Measurements from ENCODE around the gene SLCO2A1.

The SLCO2A1 gene

DNA sequence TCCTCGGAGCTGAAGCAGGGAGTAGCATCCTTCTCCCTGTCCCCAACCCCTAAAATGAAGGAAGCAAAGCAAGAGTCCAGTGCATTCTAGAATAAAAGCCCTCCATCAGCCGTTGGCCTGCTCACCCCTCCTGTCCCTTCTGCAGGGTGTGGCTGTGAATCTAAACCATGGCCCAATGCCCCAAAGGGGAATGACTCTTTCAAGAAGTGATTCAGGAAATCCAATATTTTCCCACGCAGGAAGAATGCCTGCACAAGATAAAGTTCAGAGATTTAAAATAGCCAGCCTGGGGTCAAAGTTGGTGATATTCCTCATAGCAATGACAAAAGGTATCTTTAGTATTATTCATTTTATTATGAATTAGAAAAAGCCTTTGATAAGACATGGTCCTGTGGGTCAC is 38.5 kb downstream of the SLCO2A1 start:
- DNase-seq (ENCODE audit: extremely low read depth, low read depth) = no peak
- TF ChIP-seq, protein P1, sequence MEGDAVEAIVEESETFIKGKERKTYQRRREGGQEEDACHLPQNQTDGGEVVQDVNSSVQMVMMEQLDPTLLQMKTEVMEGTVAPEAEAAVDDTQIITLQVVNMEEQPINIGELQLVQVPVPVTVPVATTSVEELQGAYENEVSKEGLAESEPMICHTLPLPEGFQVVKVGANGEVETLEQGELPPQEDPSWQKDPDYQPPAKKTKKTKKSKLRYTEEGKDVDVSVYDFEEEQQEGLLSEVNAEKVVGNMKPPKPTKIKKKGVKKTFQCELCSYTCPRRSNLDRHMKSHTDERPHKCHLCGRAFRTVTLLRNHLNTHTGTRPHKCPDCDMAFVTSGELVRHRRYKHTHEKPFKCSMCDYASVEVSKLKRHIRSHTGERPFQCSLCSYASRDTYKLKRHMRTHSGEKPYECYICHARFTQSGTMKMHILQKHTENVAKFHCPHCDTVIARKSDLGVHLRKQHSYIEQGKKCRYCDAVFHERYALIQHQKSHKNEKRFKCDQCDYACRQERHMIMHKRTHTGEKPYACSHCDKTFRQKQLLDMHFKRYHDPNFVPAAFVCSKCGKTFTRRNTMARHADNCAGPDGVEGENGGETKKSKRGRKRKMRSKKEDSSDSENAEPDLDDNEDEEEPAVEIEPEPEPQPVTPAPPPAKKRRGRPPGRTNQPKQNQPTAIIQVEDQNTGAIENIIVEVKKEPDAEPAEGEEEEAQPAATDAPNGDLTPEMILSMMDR (IDR thresholded peaks at IDR 0.05; ENCODE audit: low read depth, low read length, missing control alignments) = no peak
- no peak overlapping the region for H3K4me3 ChIP-seq (replicated peaks; ENCODE audit: low read depth, low read length)

DNA sequence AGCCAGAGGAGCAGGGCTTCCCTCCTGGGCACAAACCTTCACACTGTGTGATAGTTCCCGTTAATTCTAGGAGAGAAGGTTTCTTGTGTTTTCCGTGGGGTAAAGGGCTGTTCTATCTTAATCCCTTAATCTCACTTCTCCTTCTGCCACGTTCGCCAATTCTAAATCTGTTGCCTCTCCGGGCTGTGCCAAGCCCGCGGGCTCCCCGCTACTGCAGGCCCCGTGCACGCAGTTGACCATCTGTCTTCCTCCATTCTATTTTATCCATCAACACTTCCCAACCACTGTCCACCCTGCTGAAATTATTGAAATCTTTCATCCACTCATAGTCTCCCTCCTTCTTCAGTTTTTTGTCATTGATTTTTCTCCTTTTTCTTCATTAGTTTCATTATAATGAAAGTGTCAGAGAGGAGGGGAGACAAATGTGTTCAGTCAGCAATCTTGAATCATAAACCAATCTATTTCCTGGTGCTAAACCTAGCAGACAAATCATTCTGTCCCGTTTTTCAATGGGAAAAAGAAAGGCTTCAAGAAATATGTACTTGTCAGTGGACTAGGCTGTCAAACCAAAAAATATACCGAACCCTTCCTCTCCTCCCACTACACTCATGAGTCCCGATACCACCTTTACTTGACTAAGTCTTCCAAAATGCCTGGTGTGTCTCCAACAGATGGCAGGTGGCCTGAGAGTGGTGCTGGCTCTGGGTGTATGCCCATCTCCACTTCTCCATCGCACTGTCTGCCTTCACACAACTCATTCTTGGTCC is 39.6 kb downstream of the SLCO2A1 start:
- no peak overlapping the region for H3K4me3 ChIP-seq (replicated peaks; ENCODE audit: low read depth, low read length)
- TF ChIP-seq, protein P1 (IDR thresholded peaks at IDR 0.05; ENCODE audit: low read depth, low read length, missing control alignments) = no peak
- DNase-seq (ENCODE audit: extremely low read depth, low read depth) = no peak

DNA sequence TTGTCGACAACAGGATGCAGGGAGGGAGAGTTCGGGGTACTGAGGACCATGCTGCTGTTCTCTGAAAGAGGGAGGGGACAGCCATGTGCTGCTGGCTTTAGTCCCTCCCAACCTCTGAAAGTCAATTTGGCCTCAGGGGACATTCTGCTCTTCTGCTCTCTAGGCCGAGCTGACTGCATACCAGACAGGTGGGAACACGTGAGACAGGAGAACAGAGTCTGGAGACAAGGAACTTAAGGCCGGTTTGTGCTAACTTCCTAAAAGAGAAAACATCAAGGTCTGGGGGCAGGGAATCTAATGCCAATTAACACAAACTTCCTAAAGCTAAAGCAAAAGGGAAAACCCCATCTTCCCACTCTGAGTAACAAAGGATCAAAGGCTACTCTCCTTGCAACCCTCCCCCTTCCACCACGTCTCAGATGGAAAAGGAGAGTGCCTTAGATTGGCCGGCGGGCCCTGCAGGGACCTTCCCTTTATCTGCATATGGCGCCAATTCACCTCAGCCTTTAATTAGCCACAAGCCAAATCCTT is 41.0 kb downstream of the SLCO2A1 start:
- DNase-seq (ENCODE audit: extremely low read depth, low read depth) = no peak
- TF ChIP-seq, protein P1 (IDR thresholded peaks at IDR 0.05; ENCODE audit: low read depth, low read length, missing control alignments) = no peak
- H3K4me3 ChIP-seq (replicated peaks; ENCODE audit: low read depth, low read length) = no peak overlapping the region

DNA sequence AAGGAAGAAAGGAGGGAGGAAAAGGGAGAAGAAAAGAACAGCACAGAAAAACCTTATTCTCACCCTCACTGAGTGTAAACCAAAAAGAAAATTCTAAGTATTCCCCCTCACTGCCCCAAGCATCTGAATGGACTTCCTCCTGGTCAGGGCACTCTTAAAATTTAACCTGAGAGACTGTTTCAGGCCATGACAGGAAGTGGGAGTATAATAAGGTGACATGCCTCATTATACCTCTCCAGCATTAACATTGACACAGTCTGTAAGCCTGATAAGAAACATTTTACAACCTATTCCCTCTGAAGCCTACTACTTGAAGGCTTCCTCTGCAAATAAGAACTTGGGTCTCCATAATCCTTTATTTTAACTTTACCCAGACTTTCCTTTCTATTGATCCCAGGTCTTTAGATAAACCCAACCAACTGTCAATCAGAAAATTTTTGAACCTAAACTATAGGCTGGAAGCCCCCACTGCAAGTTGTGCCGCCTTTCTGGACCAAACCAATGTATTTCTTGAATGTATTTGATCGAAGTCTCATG is 41.7 kb downstream of the SLCO2A1 start:
- no peak for DNase-seq (ENCODE audit: extremely low read depth, low read depth)
- no peak overlapping the region for H3K4me3 ChIP-seq (replicated peaks; ENCODE audit: low read depth, low read length)
- TF ChIP-seq, protein P1 (IDR thresholded peaks at IDR 0.05; ENCODE audit: low read depth, low read length, missing control alignments) = no peak

DNA sequence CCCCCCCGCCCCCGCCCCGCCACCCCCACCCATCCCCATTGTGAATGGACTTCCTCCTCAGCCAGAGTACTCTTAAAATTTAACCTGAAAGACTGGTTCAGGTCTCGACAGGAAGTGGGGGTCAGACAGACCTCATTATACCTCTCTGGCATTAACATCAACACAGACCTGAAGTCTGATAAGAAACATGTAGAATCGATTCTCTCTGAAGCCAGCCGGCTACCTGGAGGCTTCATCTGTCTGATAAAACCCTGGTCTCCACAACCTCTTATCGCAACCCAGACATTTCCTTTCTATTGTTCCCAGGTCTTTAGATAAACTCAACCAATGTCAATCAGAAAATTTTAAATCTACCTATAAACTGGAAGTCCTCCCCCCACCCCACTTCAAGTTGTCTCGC is 42.6 kb downstream of the SLCO2A1 start:
- no peak for DNase-seq (ENCODE audit: extremely low read depth, low read depth)
- no peak overlapping the region for H3K4me3 ChIP-seq (replicated peaks; ENCODE audit: low read depth, low read length)
- TF ChIP-seq, protein P1 (IDR thresholded peaks at IDR 0.05; ENCODE audit: low read depth, low read length, missing control alignments) = no peak

DNA sequence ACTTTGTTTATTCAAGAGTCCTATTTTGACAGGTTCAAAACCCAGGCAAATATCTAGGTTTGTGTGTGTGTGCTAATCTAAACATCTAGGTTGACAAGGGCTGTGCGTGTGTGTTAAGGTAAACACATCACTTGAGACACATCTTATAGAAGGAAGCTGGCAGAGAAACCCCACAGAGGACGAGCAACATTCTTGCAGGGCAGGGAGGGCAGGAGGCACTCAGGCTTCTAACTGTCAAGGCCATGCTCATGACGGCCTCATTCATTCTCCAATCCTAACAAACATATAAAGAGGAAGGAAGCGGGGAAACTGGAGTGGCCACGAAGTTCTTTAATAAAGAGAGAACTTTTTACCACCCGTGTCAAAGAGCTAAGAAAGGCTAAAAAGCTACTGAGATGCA is 43.4 kb downstream of the SLCO2A1 start:
- TF ChIP-seq, protein P1 (IDR thresholded peaks at IDR 0.05; ENCODE audit: low read depth, low read length, missing control alignments) = no peak
- DNase-seq (ENCODE audit: extremely low read depth, low read depth) = no peak
- no peak overlapping the region for H3K4me3 ChIP-seq (replicated peaks; ENCODE audit: low read depth, low read length)

Data from HFF-Myc (cell line).